ENCODE results near the gene ZDHHC9. TPM values are rescaled to one million over a fixed set of nuclear protein-coding genes. Genes with fewer than 3 reads are reported as not detected.

Gene ZDHHC9
- 41.7 and 47.6 TPM in 2 replicates for total RNA-seq

DNA sequence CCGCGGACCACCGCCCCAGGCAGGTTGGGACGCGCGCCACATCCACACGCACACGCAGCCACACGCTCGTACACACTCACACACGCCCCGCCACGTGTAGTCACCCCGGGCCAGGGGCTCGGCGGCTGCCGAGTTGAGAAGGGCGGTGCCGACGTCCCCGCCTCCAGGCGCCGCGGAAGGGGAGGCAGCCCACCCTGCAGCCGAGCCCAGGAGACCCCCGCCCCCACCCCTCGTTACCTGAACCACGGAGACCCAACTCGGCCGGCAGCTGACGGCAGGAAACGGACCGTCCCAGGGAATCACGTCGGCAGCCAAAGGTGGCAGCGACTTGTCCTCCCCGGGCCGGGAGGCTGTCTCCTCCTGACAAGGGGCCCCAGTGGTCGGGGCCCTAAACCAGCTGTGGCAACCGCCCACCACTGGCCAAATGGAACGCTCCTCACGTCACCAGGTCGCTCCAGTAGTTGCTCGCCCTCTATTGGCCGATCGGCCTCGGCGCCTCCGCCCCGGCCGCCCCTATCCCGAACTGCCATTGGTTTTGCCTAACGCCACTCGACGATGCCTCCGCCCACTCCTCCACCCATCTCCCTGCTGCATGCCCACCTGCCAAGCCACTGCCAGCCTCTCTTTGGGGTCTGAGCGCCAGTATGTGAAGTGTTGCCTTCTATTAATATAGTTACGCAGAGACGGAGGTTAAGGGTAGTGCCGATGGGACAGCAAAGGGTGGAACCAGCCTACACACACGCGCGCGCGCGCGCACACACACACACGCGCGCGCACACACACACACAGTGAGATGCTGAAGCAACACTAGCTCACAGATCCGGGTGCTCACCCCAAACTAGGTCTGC, at the start of gene ZDHHC9:
Gene ZDHHC9 (minus strand): TSS at position 428 of the 848 bp plus-strand sequence. CDS start 1,941 bp downstream, outside the sequence.

DNA sequence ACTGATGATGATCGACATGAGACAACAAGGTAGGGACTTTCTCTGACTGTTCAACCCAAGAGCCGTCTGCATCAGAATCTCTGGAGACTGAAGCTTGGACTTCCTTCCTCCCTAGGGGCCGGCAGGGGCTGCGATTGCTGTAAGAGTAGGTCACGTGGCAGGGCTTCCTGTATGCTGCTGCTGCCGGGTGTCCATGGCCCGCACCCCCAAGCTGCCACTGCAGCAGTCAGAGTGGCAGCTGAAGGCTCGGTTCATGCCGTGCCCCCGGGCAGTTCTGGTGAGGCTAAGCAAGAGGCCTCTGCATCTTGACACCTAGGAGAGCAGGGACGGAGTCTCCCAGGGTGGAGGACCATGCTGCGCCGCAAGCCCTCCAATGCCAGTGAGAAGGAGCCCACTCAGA, 63.9 kb downstream of the ZDHHC9 start, which contains the start of gene SASH3:
Gene SASH3 (plus strand): TSS at position 203 of the 400 bp plus-strand sequence. CDS start 149 bp downstream, at position 352.

Other genes with a start within 250 kb of the ZDHHC9 start
- gene APLN, start 188.9 kb downstream of the ZDHHC9 start, total RNA-seq = 31.4 and 52.8 TPM in 2 replicates
- gene XPNPEP2, start 104.9 kb downstream of the ZDHHC9 start, total RNA-seq = 5.5 and 6.3 TPM in 2 replicates
- gene SASH3, start 63.9 kb downstream of the ZDHHC9 start, total RNA-seq = not detected in 2 replicates
- 10.3 and 17.2 TPM in 2 replicates for gene UTP14A, start 62.3 kb upstream of the ZDHHC9 start, total RNA-seq
- gene BCORL1, start 138.7 kb upstream of the ZDHHC9 start, total RNA-seq = 2.3 and 3.4 TPM in 2 replicates

Data from cardiac atrium fibroblast (primary cell).